Thyroid gland (tissue), 4 donors: Measurements from ENCODE around the gene SYT1. TPM values are rescaled to one million over a fixed set of nuclear protein-coding genes. Genes with fewer than 3 reads are reported as not detected.

ENCODE experiments used
- DNase-seq, 2 donors: peaks; one replicate each; pipeline ENCODE4 v3.0.0-alpha.2; 2019
- H3K27ac ChIP-seq, 3 donors: fragments of 200-600 bp; sonication (generic); 1 replicate in 2 of 3; 2 replicates in 1 of 3; pipeline ENCODE4 v1.5.1; 2016 to 2019; ENCODE audit warnings: mild to moderate bottlenecking in 1 of 3, moderate library complexity in 1 of 3
- H3K27me3 ChIP-seq: fragments of 200-600 bp; sonication (generic); one replicate; pipeline ENCODE4 v1.5.1; 2019
- H3K36me3 ChIP-seq, 2 donors: fragments of 200-600 bp; sonication (generic); one replicate each; pipeline ENCODE4 v1.5.1; 2016 to 2019
- H3K4me1 ChIP-seq, 2 donors: fragments of 200-600 bp; sonication (generic); one replicate each; pipeline ENCODE4 v1.5.1; 2017 to 2019
- H3K4me3 ChIP-seq, 3 donors: fragments of 200-600 bp; sonication (generic); replicated peaks in 1 of 3; 1 replicate in 2 of 3; 2 replicates in 1 of 3; pipeline ENCODE4 v1.5.1; 2016; ENCODE audit warnings: mild to moderate bottlenecking in 1 of 3
- H3K9me3 ChIP-seq: fragments of 200-600 bp; sonication (generic); one replicate; pipeline ENCODE4 v1.5.1; 2017
- CTCF ChIP-seq, 6 experiments: fragments of 200-600 bp in 3 of 6; fragments of 450-650 bp in 3 of 6; sonication (generic) in 3 of 6; IDR thresholded peaks; one replicate each; pipeline ENCODE4 v1.5.1; 2016 to 2019; ENCODE audit warnings: antibody characterized with exemption in 6 of 6, mild to moderate bottlenecking in 2 of 6, inconsistent platforms in 1 of 6, moderate library complexity in 1 of 6
- POLR2A ChIP-seq, 2 donors: fragments of 450-650 bp; IDR thresholded peaks; one replicate each; pipeline ENCODE4 v1.6.1; 2017; ENCODE audit warnings: antibody characterized with exemption in 2 of 2, mild to moderate bottlenecking in 2 of 2, moderate library complexity in 1 of 2
- WGBS, 2 donors: methylation state at CpG; one replicate each; pipeline ENCODE4 v1.1.5; 2017; 5-methylcytosine and 5-hydroxymethylcytosine counted together
- intact Hi-C: fragments of 100-400 bp; cut with DNase I; formaldehyde crosslinking; loops from one replicate; pipeline ENCODE4 v1.15.1; 2023
- total RNA-seq, 4 donors: library from RNA; depleted of rRNA; stranded (reverse); fragments of >200 nt; gene quantifications; one replicate each; pipeline ENCODE4 v1.2.3, GENCODE V29; 2016

The SYT1 gene
- total RNA-seq, 4 donors from 2014 or later, result 0.58 to 2.4 (median 1.2) TPM

GRCh38 chr12:79274501-79275064 is 410.0 kb downstream of the SYT1 start:
- Histone ChIP-seq H3K4me3 (no peak overlapping the region), H3K27me3 (no peaks in the 10 kb centered on the region), H3K36me3 (no peaks in the 10 kb centered on the region), H3K4me1 (no peaks in the 10 kb centered on the region), H3K9me3 (no peaks in the 10 kb centered on the region), H3K27ac (no peak overlapping the region)
- DNase-seq, result no peak
- 83 to 93% methylated on average over 4 of the region's 4 CpGs for WGBS, 2 donors
- intact Hi-C loops, result no loop called here
- TF ChIP-seq CTCF (IDR thresholded peaks at IDR 0.05), result no peak
- TF ChIP-seq POLR2A (IDR thresholded peaks at IDR 0.05), result no peak

GRCh38 chr12:79275631-79276030 is 411.1 kb downstream of the SYT1 start:
- no peak for DNase-seq
- no peaks in the 10 kb centered on the region for H3K4me1 ChIP-seq
- no peak overlapping the region for H3K4me3 ChIP-seq
- no peaks in the 10 kb centered on the region for H3K36me3 ChIP-seq
- intact Hi-C loops, result no loop called here
- no peaks in the 10 kb centered on the region for H3K9me3 ChIP-seq
- no peaks in the 10 kb centered on the region for H3K27me3 ChIP-seq
- 89 to 100% methylated on average over 2 of the region's 2 CpGs for WGBS, 2 donors
- no peak overlapping the region for H3K27ac ChIP-seq
- no peak for TF ChIP-seq POLR2A (IDR thresholded peaks at IDR 0.05)
- TF ChIP-seq CTCF (IDR thresholded peaks at IDR 0.05), result no peak

GRCh38 chr12:79283364-79283763 is 418.8 kb downstream of the SYT1 start:
- no peak for DNase-seq
- Histone ChIP-seq H3K9me3 (no peaks in the 10 kb centered on the region), H3K4me1 (no peaks in the 10 kb centered on the region), H3K27me3 (no peaks in the 10 kb centered on the region), H3K4me3 (no peak overlapping the region), H3K36me3 (no peaks in the 10 kb centered on the region), H3K27ac (no peak overlapping the region)
- 54 to 65% methylated on average over 2 of the region's 2 CpGs for WGBS, 2 donors
- intact Hi-C loops, result no loop called here
- TF ChIP-seq POLR2A (IDR thresholded peaks at IDR 0.05), result no peak
- TF ChIP-seq CTCF (IDR thresholded peaks at IDR 0.05), result no peak

GRCh38 chr12:79288911-79289310 is 424.3 kb downstream of the SYT1 start:
- intact Hi-C loops, result no loop called here
- Histone ChIP-seq H3K4me1 (no peaks in the 10 kb centered on the region), H3K4me3 (no peak overlapping the region), H3K27me3 (no peaks in the 10 kb centered on the region), H3K27ac (no peak overlapping the region), H3K36me3 (no peaks in the 10 kb centered on the region), H3K9me3 (no peaks in the 10 kb centered on the region)
- DNase-seq, result no peak
- WGBS, 2 donors, result 91 to 94% methylated on average over 3 of the region's 3 CpGs
- no peak for TF ChIP-seq POLR2A (IDR thresholded peaks at IDR 0.05)
- no peak for TF ChIP-seq CTCF (IDR thresholded peaks at IDR 0.05)

- Histone ChIP-seq H3K4me3 (no peak overlapping the region), H3K27ac (no peak overlapping the region), H3K4me1 (no peaks in the 10 kb centered on the region), H3K9me3 (no peaks in the 10 kb centered on the region), H3K36me3 (no peaks in the 10 kb centered on the region), H3K27me3 (no peaks in the 10 kb centered on the region)
- WGBS, 2 donors, result 80 to 87% methylated on average over 3 of the region's 3 CpGs
- intact Hi-C loops, result no loop called here
- DNase-seq, result no peak
- TF ChIP-seq CTCF (IDR thresholded peaks at IDR 0.05) (no peak), POLR2A (IDR thresholded peaks at IDR 0.05) (no peak)
Measured at GRCh38 chr12:79291711-79292110, 427.1 kb downstream of the SYT1 start.
